H9 (cell line): ENCODE results near the gene AGAP3. TPM values are rescaled to one million over a fixed set of nuclear protein-coding genes. Genes with fewer than 3 reads are reported as not detected.
A peak's percentile ranks its signal among the peaks of the same experiment; 100 is the strongest.

Source experiments
- DNase-seq: peaks from one replicate; pipeline ENCODE4 v3.0.0-alpha.2; 2017
- H2AFZ ChIP-seq: one replicate; pipeline ENCODE4 v1.6.1; 2013; ENCODE audit warnings: mild to moderate bottlenecking, low read length, control low read depth, moderate library complexity
- H2AK5ac ChIP-seq: 2 replicates; pipeline ENCODE4 v1.6.1; 2013; ENCODE audit warnings: low read length, control low read depth, mixed read lengths; ENCODE audit not compliant: insufficient read length
- H2BK120ac ChIP-seq: one replicate; pipeline ENCODE4 v1.6.1; 2013; ENCODE audit warnings: low read depth, mild to moderate bottlenecking, low read length, control low read depth, inconsistent platforms; ENCODE audit not compliant: poor library complexity, severe bottlenecking
- H2BK12ac ChIP-seq: 2 replicates; pipeline ENCODE4 v1.6.1; 2013; ENCODE audit warnings: low read length, control low read depth, mixed read lengths, low read depth; ENCODE audit not compliant: insufficient read length
- H2BK15ac ChIP-seq: 2 replicates; pipeline ENCODE4 v1.6.1; 2013; ENCODE audit warnings: low read depth, low read length, control low read depth
- H2BK20ac ChIP-seq: one replicate; pipeline ENCODE4 v1.6.1; 2013; ENCODE audit warnings: low read depth, mild to moderate bottlenecking, low read length, control low read depth, inconsistent platforms; ENCODE audit not compliant: poor library complexity, severe bottlenecking
- H2BK5ac ChIP-seq: 2 replicates; pipeline ENCODE4 v1.6.1; 2013; ENCODE audit warnings: low read length, control low read depth, mixed read lengths; ENCODE audit not compliant: insufficient read length
- H3K14ac ChIP-seq: 2 replicates; pipeline ENCODE4 v1.6.1; 2013; ENCODE audit warnings: low read length, control low read depth; ENCODE audit not compliant: insufficient read depth
- H3K18ac ChIP-seq: 2 replicates; pipeline ENCODE4 v1.6.1; 2013; ENCODE audit warnings: low read depth, mild to moderate bottlenecking, mixed read lengths, low read length, control low read depth; ENCODE audit not compliant: insufficient read length
- H3K23ac ChIP-seq: 2 replicates; pipeline ENCODE4 v1.6.1; 2013; ENCODE audit warnings: low read length, control low read depth, mixed read lengths, low read depth; ENCODE audit not compliant: insufficient read length
- H3K23me2 ChIP-seq: 2 replicates; pipeline ENCODE4 v1.6.1; 2013; ENCODE audit warnings: low read depth, mild to moderate bottlenecking, mixed read lengths, low read length, control low read depth; ENCODE audit not compliant: insufficient read length, poor library complexity, severe bottlenecking
- H3K27ac ChIP-seq: 2 replicates; pipeline ENCODE4 v1.5.1; 2013; ENCODE audit warnings: low read length, control low read depth, mixed read lengths, low read depth; ENCODE audit not compliant: insufficient read length
- H3K27me3 ChIP-seq: 2 replicates; pipeline ENCODE4 v1.6.1; 2013; ENCODE audit warnings: low read length, control low read depth, inconsistent platforms; ENCODE audit not compliant: insufficient read depth
- H3K4ac ChIP-seq: 2 replicates; pipeline ENCODE4 v1.6.1; 2013; ENCODE audit warnings: low read depth, mild to moderate bottlenecking, control low read depth, inconsistent platforms, low read length, moderate library complexity
- H3K4me1 ChIP-seq: 2 replicates; pipeline ENCODE4 v1.6.1; 2013; ENCODE audit warnings: low read length, control low read depth, inconsistent platforms; ENCODE audit not compliant: insufficient read depth
- H3K4me2 ChIP-seq: 2 replicates; pipeline ENCODE4 v1.6.1; 2013; ENCODE audit warnings: low read length, control low read depth, mixed read lengths; ENCODE audit not compliant: insufficient read length, insufficient read depth
- H3K56ac ChIP-seq: 2 replicates; pipeline ENCODE4 v1.6.1; 2013; ENCODE audit warnings: low read depth, mild to moderate bottlenecking, mixed read lengths, low read length, control low read depth; ENCODE audit not compliant: insufficient read length
- H3K79me1 ChIP-seq: 2 replicates; pipeline ENCODE4 v1.6.1; 2013; ENCODE audit warnings: low read depth, mild to moderate bottlenecking, moderate library complexity, low read length, control low read depth, inconsistent platforms; ENCODE audit not compliant: insufficient read depth, poor library complexity, severe bottlenecking
- H3K79me2 ChIP-seq: 2 replicates; pipeline ENCODE4 v1.6.1; 2013; ENCODE audit warnings: low read length, control low read depth, inconsistent platforms; ENCODE audit not compliant: insufficient read depth
- H3K9ac ChIP-seq: 2 replicates; pipeline ENCODE4 v1.6.1; 2013; ENCODE audit warnings: low read length, control low read depth, mixed read lengths; ENCODE audit not compliant: insufficient read length; ENCODE audit errors: extremely low read depth
- H3K9me3 ChIP-seq: one replicate; pipeline ENCODE4 v1.6.1; 2013; ENCODE audit warnings: low read depth, low read length, inconsistent platforms; ENCODE audit not compliant: control insufficient read depth
- H3T11ph ChIP-seq: one replicate; pipeline ENCODE4 v1.6.1; 2013; ENCODE audit warnings: mild to moderate bottlenecking, low read length, control low read depth, inconsistent platforms
- H4K20me1 ChIP-seq: one replicate; pipeline ENCODE4 v1.6.1; 2013; ENCODE audit not compliant: control insufficient read depth, insufficient read length, insufficient read depth
- H4K5ac ChIP-seq: 2 replicates; pipeline ENCODE4 v1.6.1; 2013; ENCODE audit warnings: low read depth, mild to moderate bottlenecking, mixed read lengths, low read length, control low read depth; ENCODE audit not compliant: insufficient read length
- H4K8ac ChIP-seq: replicated peaks from 2 replicates; pipeline ENCODE4 v1.6.1; 2013; ENCODE audit warnings: low read length, control low read depth, mixed read lengths, low read depth; ENCODE audit not compliant: insufficient read length
- H4K91ac ChIP-seq: 2 replicates; pipeline ENCODE4 v1.6.1; 2013; ENCODE audit warnings: low read depth, mild to moderate bottlenecking, moderate library complexity, mixed read lengths, low read length, control low read depth; ENCODE audit not compliant: insufficient read length
- H3K27ac Mint-ChIP-seq, 3 experiments: 2 replicates in 2 of 3; 3 replicates in 1 of 3; pipeline ENCODE4 v1.8.0; 2020 to 2021; ENCODE audit warnings: mixed read lengths in 3 of 3, mild to moderate bottlenecking in 1 of 3, moderate library complexity in 1 of 3
- H3K27me3 Mint-ChIP-seq: 2 replicates; pipeline ENCODE4 v1.8.0; 2021; ENCODE audit warnings: low read depth, mild to moderate bottlenecking, moderate library complexity, mixed read lengths
- H3K36me3 Mint-ChIP-seq, 3 experiments: 2 replicates in 2 of 3; 3 replicates in 1 of 3; pipeline ENCODE4 v1.8.0; 2020 to 2021; ENCODE audit warnings: low read depth in 3 of 3, mixed read lengths in 3 of 3; ENCODE audit not compliant: insufficient read depth in 1 of 3
- H3K4me1 Mint-ChIP-seq, 2 experiments: 2 replicates each; pipeline ENCODE4 v1.8.0; 2020; ENCODE audit warnings: mixed read lengths in 2 of 2
- H3K4me3 Mint-ChIP-seq, 2 experiments: 2 replicates in 1 of 2; 3 replicates in 1 of 2; pipeline ENCODE4 v1.8.0; 2020 to 2021; ENCODE audit warnings: mild to moderate bottlenecking in 2 of 2, mixed read lengths in 2 of 2, moderate library complexity in 1 of 2
- H3K9me3 Mint-ChIP-seq, 2 experiments: 2 replicates in 1 of 2; 3 replicates in 1 of 2; pipeline ENCODE4 v1.8.0; 2020; ENCODE audit warnings: mild to moderate bottlenecking in 2 of 2, mixed read lengths in 2 of 2, moderate library complexity in 1 of 2
- CTCF ChIP-seq: fragments of 200-600 bp; sonication (generic); conservative IDR thresholded peaks from 3 replicates; pipeline ENCODE4 v1.8.0; 2021; ENCODE audit warnings: antibody characterized with exemption, mild to moderate bottlenecking
- WGBS: extraction: QIAGEN DNeasy Blood & Tissue Kit; methylation state at CpG from one replicate; pipeline ENCODE4 v1.1.7; 2013; ENCODE audit warnings: missing lambda C conversion rate, low lambda C conversion rate, mixed read lengths; ENCODE audit not compliant: insufficient read length; ENCODE audit errors: extremely low coverage; 5-methylcytosine and 5-hydroxymethylcytosine counted together
- total RNA-seq: library from RNA; stranded (reverse); gene quantifications from 2 replicates; pipeline ENCODE4 v1.2.1, GENCODE V29; 2021

The AGAP3 gene
- total RNA-seq, 1 experiment from 2014 or later: 97.7 TPM

GRCh38 chr7:151051108-151051507 is 35.2 kb upstream of the AGAP3 start:
- H3K4me3 Mint-ChIP-seq: no peak overlapping the region
- no peak overlapping the region for H2AFZ ChIP-seq
- WGBS: no CpG with 5 or more reads among the region's 50 CpGs

More at GRCh38 chr7:151051108-151051507, 35.2 kb upstream of the AGAP3 start:
- Histone ChIP-seq H2BK15ac (no peak overlapping the region), H3K56ac (no peak overlapping the region), H2BK120ac (no peak overlapping the region), H2BK20ac (no peak overlapping the region), H3K23ac (no peak overlapping the region), H3K27me3 (peaks cover 6% of the 10 kb centered on the region; the same call in 1 of the 2 replicates), H3K4me1 (no peaks in the 10 kb centered on the region), H3K4me2 (no peak overlapping the region), H3K18ac (no peak overlapping the region), H4K20me1 (no peaks in the 10 kb centered on the region), H3K4ac (no peak overlapping the region), H3K14ac (peak overlapping the region; percentile 77; the same call in 1 of the 2 replicates), H3T11ph (no peak overlapping the region), H3K23me2 (no peaks in the 10 kb centered on the region), H3K9me3 (no peaks in the 10 kb centered on the region), H2AK5ac (no peak overlapping the region), H4K5ac (no peak overlapping the region), H3K79me2 (no peaks in the 10 kb centered on the region), H4K91ac (no peak overlapping the region), H2BK12ac (no peak overlapping the region), H4K8ac (no peak overlapping the region), H2BK5ac (no peak overlapping the region), H3K27ac (no peak overlapping the region), H3K79me1 (no peaks in the 10 kb centered on the region), H3K9ac (no peak overlapping the region)
- TF ChIP-seq CTCF: no peak
- peaks cover 0 to 4% of the 10 kb centered on the region in 2 experiments; a peak in 3 of 4 replicates for H3K4me1 Mint-ChIP-seq
- peaks cover 63% of the 10 kb centered on the region for H3K27me3 Mint-ChIP-seq
- no peaks in the 10 kb centered on the region for H3K9me3 Mint-ChIP-seq
- DNase-seq: peak; percentile 90
- H3K36me3 Mint-ChIP-seq: peaks cover 0 to 11% (median 0%) of the 10 kb centered on the region in 3 experiments; a peak in 2 of 7 replicates
- H3K27ac Mint-ChIP-seq: no peak overlapping the region
